HCT116 (cell line): ENCODE measurements around the gene TEPSIN. TPM values are rescaled to one million over a fixed set of nuclear protein-coding genes. Genes with fewer than 3 reads are reported as not detected.

ENCODE experiments used
- ATAC-seq: fragments of 200-7000 bp; cut with Tn5 transposase; 2 replicates; pipeline ENCODE4 v1.9.1; 2020; ENCODE audit warnings: mild to moderate bottlenecking, moderate library complexity
- BruUV-seq: library from RNA; stranded (reverse); fragments of 400-500 nt; replicated peaks from 2 replicates; lab custom pipeline; 2021; lab: Mats Ljungman, UMichigan
- CTCF ChIA-PET: fragments of 300-600 bp; sonication (Branson Sonifier 250); formaldehyde crosslinking; loops from one replicate; lab custom pipeline; 2021; ENCODE audit warnings: antibody characterized with exemption; lab: Charles Lee
- POLR2A ChIA-PET: fragments of 300-600, 350-600 bp; sonication (Branson Sonifier 250); formaldehyde crosslinking; loops from one replicate; lab custom pipeline; 2021; ENCODE audit warnings: antibody characterized with exemption; lab: Charles Lee
- RAD21 ChIA-PET, 2 experiments: fragments of 300-600 bp; sonication (Branson Sonifier 250); formaldehyde crosslinking; loops; one replicate each; lab custom pipeline; 2023; ENCODE audit warnings: low total read pairs in 2 of 2; ENCODE audit not compliant: uncharacterized antibody in 2 of 2, unreplicated experiment in 2 of 2, low non-redundant PET in 1 of 2; lab: Charles Lee
- DNase-seq: peaks from one replicate; pipeline ENCODE4 v3.0.0-alpha.2; 2010; ENCODE audit warnings: low read depth, low spot score
- H2AFZ ChIP-seq: fragments of 200-600 bp; shearing (Covaris generic), sonication (generic); 2 replicates; pipeline ENCODE4 v1.6.1; 2017; ENCODE audit warnings: low read depth, mixed run types, mixed read lengths, antibody characterized with exemption, low read length; ENCODE audit not compliant: poor library complexity, severe bottlenecking
- H3K27ac ChIP-seq: 2 replicates; pipeline ENCODE4 v1.5.1; 2012; ENCODE audit warnings: low read depth, low read length
- H3K27me3 ChIP-seq: fragments of 200-600 bp; sonication (generic); 2 replicates; pipeline ENCODE4 v1.6.1; 2016; ENCODE audit warnings: mixed run types, low read length, mixed read lengths; ENCODE audit not compliant: insufficient read depth
- H3K36me3 ChIP-seq, 2 experiments: fragments of 200-500 bp in 1 of 2; fragments of 200-600 bp in 1 of 2; sonication (Bioruptor generic) in 1 of 2; sonication (generic) in 1 of 2; 2 replicates each; pipeline versions ENCODE4 v1.5.1 to v1.6.1; 2014 to 2016; ENCODE audit warnings: low read length in 2 of 2, inconsistent platforms in 1 of 2, mixed read lengths in 1 of 2, mixed run types in 1 of 2; ENCODE audit not compliant: insufficient read depth in 2 of 2, control insufficient read depth in 1 of 2
- H3K4me1 ChIP-seq, 2 experiments: fragments of 200-600 bp in 1 of 2; sonication (generic) in 1 of 2; 2 replicates each; pipeline versions ENCODE4 v1.5.1 to v1.6.1; 2012 to 2017; ENCODE audit warnings: low read length in 2 of 2, inconsistent platforms in 1 of 2, mild to moderate bottlenecking in 1 of 2, mixed read lengths in 1 of 2, mixed run types in 1 of 2, moderate library complexity in 1 of 2; ENCODE audit not compliant: insufficient read depth in 2 of 2, control insufficient read depth in 1 of 2
- H3K4me2 ChIP-seq: fragments of 200-600 bp; sonication (generic); 2 replicates; pipeline ENCODE4 v1.6.1; 2017; ENCODE audit warnings: mixed run types, low read length, mixed read lengths
- H3K4me3 ChIP-seq, 2 experiments: fragments of 200-600 bp in 1 of 2; sonication (generic) in 1 of 2; replicated peaks in 1 of 2; 2 replicates each; pipeline ENCODE4 v1.5.1; 2011 to 2016; ENCODE audit warnings: low read length in 2 of 2, control low read depth in 1 of 2, low read depth in 1 of 2, mild to moderate bottlenecking in 1 of 2, mixed read lengths in 1 of 2, mixed run types in 1 of 2
- H3K79me2 ChIP-seq: fragments of 200-600 bp; sonication (generic); 2 replicates; pipeline ENCODE4 v1.6.1; 2017; ENCODE audit warnings: mild to moderate bottlenecking, mixed run types, low read length, moderate library complexity, mixed read lengths; ENCODE audit not compliant: insufficient read depth
- H3K9ac ChIP-seq: fragments of 200-600 bp; sonication (generic); 2 replicates; pipeline ENCODE4 v1.6.1; 2016; ENCODE audit warnings: low read length, mixed read lengths
- H3K9me2 ChIP-seq: fragments of 200-600 bp; sonication (generic), shearing (Covaris generic); 2 replicates; pipeline ENCODE4 v1.6.1; 2017; ENCODE audit warnings: mixed run types, mild to moderate bottlenecking, moderate library complexity; ENCODE audit not compliant: insufficient read depth
- H3K9me3 ChIP-seq, 2 experiments: fragments of 200-500 bp in 1 of 2; fragments of 200-600 bp in 1 of 2; sonication (Bioruptor generic) in 1 of 2; sonication (generic) in 1 of 2; 2 replicates each; pipeline ENCODE4 v1.6.1; 2014 to 2017; ENCODE audit warnings: low read length in 2 of 2, mixed read lengths in 2 of 2, inconsistent platforms in 1 of 2, low read depth in 1 of 2, mild to moderate bottlenecking in 1 of 2, mixed run types in 1 of 2, moderate library complexity in 1 of 2; ENCODE audit not compliant: control insufficient read depth in 1 of 2, insufficient read depth in 1 of 2
- H4K20me1 ChIP-seq: fragments of 200-600 bp; sonication (generic), shearing (Covaris generic); 2 replicates; pipeline ENCODE4 v1.6.1; 2017; ENCODE audit warnings: mixed run types, mild to moderate bottlenecking, moderate library complexity; ENCODE audit not compliant: insufficient read depth
- CBX3 ChIP-seq: IDR thresholded peaks from 2 replicates; pipeline ENCODE4 v1.6.1; 2012; ENCODE audit warnings: low read depth
- EZH2 ChIP-seq: fragments of 200-600 bp; sonication (generic); IDR thresholded peaks from 2 replicates; pipeline ENCODE4 v1.6.1; 2017; ENCODE audit warnings: antibody characterized with exemption, mixed run types
- EZH2phosphoT487 ChIP-seq: fragments of 200-600 bp; IDR thresholded peaks from 2 replicates; pipeline ENCODE4 v1.6.1; 2018; ENCODE audit warnings: antibody characterized with exemption, borderline replicate concordance
- RAD21 ChIP-seq: IDR thresholded peaks from 2 replicates; pipeline ENCODE4 v1.6.1; 2012; ENCODE audit warnings: low read depth, mild to moderate bottlenecking
- SRF ChIP-seq: IDR thresholded peaks from 2 replicates; pipeline ENCODE4 v1.6.1; 2012; ENCODE audit warnings: low read depth
- YY1 ChIP-seq: IDR thresholded peaks from 2 replicates; pipeline ENCODE4 v1.6.1; 2011; ENCODE audit warnings: low read length, low read depth, moderate library complexity, mild to moderate bottlenecking; ENCODE audit not compliant: insufficient replicate concordance; ENCODE audit errors: extremely low read depth
- ZFX ChIP-seq: fragments of 450-650 bp; IDR thresholded peaks from 2 replicates; pipeline ENCODE4 v1.6.1; 2017
- ZNF274 ChIP-seq: fragments of 200-500 bp; sonication (Bioruptor generic); IDR thresholded peaks from 2 replicates; pipeline ENCODE4 v1.6.1; 2014; ENCODE audit warnings: mild to moderate bottlenecking, low read depth, low read length, inconsistent platforms
- intact Hi-C: fragments of 100-400 bp; cut with micrococcal nuclease; formaldehyde crosslinking; loops from 2 replicates; pipeline ENCODE4 v1.10.0; 2022
- total RNA-seq: library from RNA; stranded (reverse); gene quantifications from one replicate; pipeline ENCODE4 v1.2.1, GENCODE V29; 2021; ENCODE audit not compliant: unreplicated experiment

Gene TEPSIN
- total RNA-seq, 1 experiment from 2014 or later, result 50.6 TPM

DNA sequence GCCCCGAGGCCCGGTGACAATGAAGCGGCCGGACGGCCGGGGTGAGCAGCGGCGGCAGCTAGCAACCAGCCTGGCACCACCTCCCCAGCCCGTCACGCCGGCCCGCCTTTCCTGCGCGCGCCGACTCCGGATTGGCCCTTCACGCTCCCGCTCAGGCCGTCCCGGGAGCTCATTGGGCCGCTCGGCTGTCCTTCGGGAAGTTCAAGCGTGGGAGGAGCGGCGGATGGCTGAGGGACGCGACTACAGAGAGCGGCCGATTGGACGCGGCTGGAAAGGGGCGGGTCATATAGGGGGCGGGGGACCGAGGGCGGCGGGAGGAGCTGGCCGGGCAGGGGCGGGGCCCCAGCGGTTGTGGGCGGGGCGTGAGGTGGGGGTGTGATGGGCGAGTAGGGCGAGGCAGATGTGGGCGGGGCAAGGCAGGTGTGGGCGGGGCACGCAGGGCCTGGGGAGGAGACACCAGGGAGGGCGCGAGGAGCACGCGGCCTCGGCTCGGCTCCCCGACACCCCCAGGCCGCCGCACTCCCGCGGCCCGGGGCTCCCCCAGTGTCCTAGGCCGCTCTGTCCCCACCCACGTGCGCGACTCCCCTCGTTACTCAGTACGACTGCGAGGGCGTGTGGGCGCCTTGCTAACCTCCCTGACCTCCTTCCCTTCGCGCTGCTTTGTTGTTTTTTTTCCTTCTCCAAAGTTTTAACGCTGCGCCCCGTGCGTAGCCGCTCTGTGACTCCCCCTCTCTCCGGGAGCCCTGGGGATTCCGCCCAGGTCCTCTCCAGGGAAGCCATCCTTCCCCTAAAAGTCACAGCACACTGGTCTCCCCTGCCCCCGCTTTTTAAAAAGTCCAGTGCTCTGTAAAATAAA lies 15.7 kb downstream of the TEPSIN start, which contains the start of gene CEP131 (continued):
- no peak for TF ChIP-seq SRF
- TF ChIP-seq ZNF274, result no peak
- TF ChIP-seq YY1, result no peak
- no peak for TF ChIP-seq EZH2phosphoT487
- TF ChIP-seq RAD21, result no peak
- no peak for TF ChIP-seq CBX3
- TF ChIP-seq, all 23 proteins: peak for 6

DNA sequence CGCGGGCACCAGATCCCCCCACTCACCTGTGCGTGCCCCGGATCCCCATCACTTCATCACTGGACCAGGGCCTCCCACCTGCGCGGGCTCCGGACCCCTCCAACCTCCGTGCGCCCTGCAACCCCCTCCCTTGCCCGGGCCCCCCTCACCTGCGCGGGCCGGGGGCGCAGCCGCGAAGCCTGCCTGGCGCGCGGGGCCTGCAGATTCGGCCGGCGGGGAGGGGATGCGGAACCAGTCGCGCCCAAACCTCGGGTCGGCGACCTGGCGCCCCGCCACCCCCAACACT lies 16.3 kb downstream of the TEPSIN start:
- no peaks in the 10 kb centered on the region for H3K27me3 ChIP-seq
- no peak overlapping the region for H2AFZ ChIP-seq
- TF ChIP-seq EZH2, result no peak
- 0 out of 2 replicates have a peak, but pooled peaks have one; percentile 36 for TF ChIP-seq ZFX
- TF ChIP-seq, all 23 proteins: peak for 1
- no peak for DNase-seq
- peaks cover 15% of the 10 kb centered on the region; the same call in 1 of the 2 replicates for H3K79me2 ChIP-seq
- ChIA-PET POLR2A (interaction anchor here (0.6 to 1.2 kb wide), 8 partner anchors 15 to 768 kb away, joined by 3 to 9 read pairs (median 4); partner anchors contain the start of genes BAHCC1, NDUFAF8 and TEPSIN), RAD21 (interaction anchor here in 1 of 2 experiments (0.7 to 0.9 kb wide), 3 partner anchors 16 to 463 kb away, joined by 3 to 8 read pairs (median 4); partner anchors contain the start of genes NDUFAF8 and TEPSIN), CTCF (interaction anchor here (0.6 to 1.2 kb wide), 10 partner anchors 9 to 323 kb away, joined by 3 to 7 read pairs (median 4); partner anchors contain the start of genes NDUFAF8 and TEPSIN)
- H3K4me2 ChIP-seq, result peak overlapping the region; percentile 92
- H3K36me3 ChIP-seq, result peaks cover 0 to 10% of the 10 kb centered on the region in 2 experiments; a peak in 2 of 4 replicates
- intact Hi-C loops, result loop anchor here (10.0 kb wide), 1 partner anchor 238 kb away; no protein-coding TSS in a partner anchor
- H3K4me3 ChIP-seq, result peak overlapping the region; percentile 84 to 90
- peak overlapping the region; percentile 74 for H3K27ac ChIP-seq
- H3K4me1 ChIP-seq, result peaks cover 20 to 29% of the 10 kb centered on the region in 2 experiments
- no peaks in the 10 kb centered on the region for H3K9me2 ChIP-seq
- H4K20me1 ChIP-seq, result no peaks in the 10 kb centered on the region
- peak overlapping the region; percentile 87 for H3K9ac ChIP-seq
- H3K9me3 ChIP-seq, result 0 out of 4 replicates have a peak, but pooled peaks cover 0 to 4% of the 10 kb centered on the region in 2 experiments
- no TSS peak for BruUV-seq
- ATAC-seq, result peak; percentile 3
